SU-DHL-6 (cell line): ENCODE data around the gene ITSN2.

Source experiments
- EZH2phosphoT487 ChIP-seq: fragments of 200-600 bp; sonication (generic), shearing (Covaris generic); conservative IDR thresholded peaks from 2 replicates; pipeline ENCODE4 v1.6.1; 2018; ENCODE audit warnings: mild to moderate bottlenecking, antibody characterized with exemption, low read length, moderate library complexity, mixed read lengths
- TF ChIP-seq, protein P1 (sequence below): fragments of 200-600 bp; sonication (generic); IDR thresholded peaks from one replicate; pipeline ENCODE4 v1.5.1; 2017; ENCODE audit warnings: antibody characterized with exemption, mild to moderate bottlenecking, low read length, moderate library complexity; ENCODE audit not compliant: insufficient read depth, poor library complexity, severe bottlenecking

DNA sequence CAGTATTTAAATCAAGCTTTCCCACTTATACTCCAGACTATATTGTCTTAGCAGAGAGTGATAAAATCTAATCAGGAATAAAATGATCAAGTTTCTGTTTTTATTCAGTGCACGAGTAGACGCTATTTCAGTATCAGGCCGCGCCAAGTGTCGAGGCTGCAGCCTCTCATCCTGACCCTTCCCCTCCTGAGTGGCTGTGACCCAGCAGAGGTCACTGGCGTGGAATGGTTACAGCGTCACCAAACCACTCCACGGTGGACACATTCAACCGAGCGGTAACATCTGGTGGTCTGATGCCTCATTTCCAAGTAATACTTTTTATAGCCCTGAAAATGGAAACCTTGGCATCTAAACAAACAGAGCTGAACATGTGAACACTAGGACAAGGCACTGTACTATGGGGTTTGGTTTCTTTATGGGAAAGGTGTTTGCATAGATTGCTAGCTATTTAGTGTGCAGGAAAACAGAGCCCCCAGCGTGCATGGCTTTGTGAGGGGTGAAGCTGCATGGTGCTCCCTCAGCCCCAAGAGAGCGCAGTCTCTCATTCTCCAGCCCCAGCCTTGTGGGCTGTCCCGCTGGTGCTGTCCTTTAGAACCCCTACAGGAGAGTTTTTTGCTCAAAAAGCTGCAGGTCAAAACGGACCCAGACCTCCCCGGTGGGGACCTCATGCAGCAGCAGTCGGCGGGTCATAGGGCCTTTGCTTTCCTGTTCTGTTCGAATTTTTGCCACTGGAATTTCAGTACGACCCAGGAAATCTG, 157.1 kb downstream of the ITSN2 start:
- TF ChIP-seq, protein P1, sequence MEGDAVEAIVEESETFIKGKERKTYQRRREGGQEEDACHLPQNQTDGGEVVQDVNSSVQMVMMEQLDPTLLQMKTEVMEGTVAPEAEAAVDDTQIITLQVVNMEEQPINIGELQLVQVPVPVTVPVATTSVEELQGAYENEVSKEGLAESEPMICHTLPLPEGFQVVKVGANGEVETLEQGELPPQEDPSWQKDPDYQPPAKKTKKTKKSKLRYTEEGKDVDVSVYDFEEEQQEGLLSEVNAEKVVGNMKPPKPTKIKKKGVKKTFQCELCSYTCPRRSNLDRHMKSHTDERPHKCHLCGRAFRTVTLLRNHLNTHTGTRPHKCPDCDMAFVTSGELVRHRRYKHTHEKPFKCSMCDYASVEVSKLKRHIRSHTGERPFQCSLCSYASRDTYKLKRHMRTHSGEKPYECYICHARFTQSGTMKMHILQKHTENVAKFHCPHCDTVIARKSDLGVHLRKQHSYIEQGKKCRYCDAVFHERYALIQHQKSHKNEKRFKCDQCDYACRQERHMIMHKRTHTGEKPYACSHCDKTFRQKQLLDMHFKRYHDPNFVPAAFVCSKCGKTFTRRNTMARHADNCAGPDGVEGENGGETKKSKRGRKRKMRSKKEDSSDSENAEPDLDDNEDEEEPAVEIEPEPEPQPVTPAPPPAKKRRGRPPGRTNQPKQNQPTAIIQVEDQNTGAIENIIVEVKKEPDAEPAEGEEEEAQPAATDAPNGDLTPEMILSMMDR, result no peak
- no peak for TF ChIP-seq EZH2phosphoT487
